Measurements from ENCODE around the gene ITM2B.

GRCh38 chr13:48192411-48192935 lies 40.5 kb upstream of the ITM2B start:
- TF ChIP-seq CTCF (IDR thresholded peaks at IDR 0.05 in 4 of 5, conservative IDR thresholded peaks at IDR 0.05 in 1 of 5) (no peak), POLR2A (IDR thresholded peaks at IDR 0.05) (no peak)
